GM19452 (cell line): ENCODE results near the gene CACNA2D1.
"Not testable (repeated sequence)": the region's sequence is repeated elsewhere in the genome, so short reads cannot be mapped to it uniquely, and the experiment has no call there.

Source experiments
- ATAC-seq: cut with Tn5 transposase; IDR thresholded peaks from one replicate; pipeline ENCODE4 v1.9.1; 2021; ENCODE audit not compliant: unreplicated experiment

Gene CACNA2D1

DNA sequence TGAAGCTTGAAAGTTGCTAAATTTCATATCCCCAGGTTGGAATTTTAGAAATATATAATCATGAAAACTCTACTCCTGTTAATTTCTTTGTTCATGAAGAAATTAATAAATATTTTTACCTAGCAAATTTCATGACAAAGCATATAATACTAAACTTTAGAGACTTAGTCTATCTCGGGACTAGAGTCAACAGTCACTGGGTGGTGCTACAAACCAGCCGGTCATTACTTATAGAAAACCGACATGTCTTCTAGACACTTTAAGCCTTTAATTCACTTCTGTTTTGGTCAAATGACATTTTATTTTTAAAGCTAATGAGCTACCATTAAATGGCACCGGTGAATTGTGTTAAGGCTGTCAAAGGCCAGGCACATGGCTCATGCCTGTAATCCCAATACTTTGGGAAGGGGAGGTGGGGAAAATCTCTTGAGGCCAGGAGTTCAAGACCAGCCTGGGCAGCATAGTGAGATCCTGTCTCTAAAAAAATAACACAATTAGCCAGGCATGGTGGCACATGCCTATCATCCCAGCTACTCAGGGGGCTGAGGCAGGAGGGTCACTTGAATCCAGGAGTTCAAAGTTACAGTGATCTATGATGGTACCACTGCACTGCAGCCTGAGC is 270.1 kb downstream of the CACNA2D1 start:
- no peak for ATAC-seq

DNA sequence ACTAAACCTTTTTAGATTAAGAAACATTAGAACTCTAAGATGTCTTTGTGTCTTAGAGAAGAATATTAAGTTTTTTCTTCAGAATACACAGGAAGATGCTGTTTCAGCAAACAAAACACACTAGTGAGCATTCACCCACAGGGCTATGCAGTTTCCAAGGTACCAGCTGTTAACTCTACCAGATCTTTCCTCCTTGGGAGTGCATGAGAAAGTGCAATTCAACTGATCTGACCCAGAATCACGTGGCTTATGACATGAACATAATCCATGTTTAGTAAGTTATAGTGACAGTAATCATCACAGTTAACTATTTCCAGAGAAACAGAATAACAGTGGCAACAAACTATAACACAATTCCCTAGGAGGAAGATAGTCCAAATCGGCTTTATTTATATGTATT is 270.7 kb downstream of the CACNA2D1 start:
- no peak for ATAC-seq

DNA sequence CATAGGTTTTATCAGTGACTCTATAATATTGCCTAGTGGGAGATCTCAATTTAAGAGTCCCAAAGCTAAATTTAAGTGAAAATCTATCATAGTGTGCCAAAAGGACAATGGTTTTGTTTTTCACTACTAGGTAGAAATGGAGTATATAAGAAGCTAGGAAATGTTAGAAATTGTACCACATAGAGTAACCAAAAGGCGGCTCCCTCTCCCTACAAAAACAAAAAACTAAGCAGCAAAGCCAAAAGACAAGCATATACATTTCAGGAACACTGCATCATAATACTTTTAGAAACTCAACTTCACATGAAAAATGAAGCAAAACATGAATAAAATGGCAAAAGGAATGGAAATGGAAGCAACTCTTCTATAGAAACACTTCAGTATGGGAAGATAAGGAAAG is 271.6 kb downstream of the CACNA2D1 start:
- no peak for ATAC-seq

DNA sequence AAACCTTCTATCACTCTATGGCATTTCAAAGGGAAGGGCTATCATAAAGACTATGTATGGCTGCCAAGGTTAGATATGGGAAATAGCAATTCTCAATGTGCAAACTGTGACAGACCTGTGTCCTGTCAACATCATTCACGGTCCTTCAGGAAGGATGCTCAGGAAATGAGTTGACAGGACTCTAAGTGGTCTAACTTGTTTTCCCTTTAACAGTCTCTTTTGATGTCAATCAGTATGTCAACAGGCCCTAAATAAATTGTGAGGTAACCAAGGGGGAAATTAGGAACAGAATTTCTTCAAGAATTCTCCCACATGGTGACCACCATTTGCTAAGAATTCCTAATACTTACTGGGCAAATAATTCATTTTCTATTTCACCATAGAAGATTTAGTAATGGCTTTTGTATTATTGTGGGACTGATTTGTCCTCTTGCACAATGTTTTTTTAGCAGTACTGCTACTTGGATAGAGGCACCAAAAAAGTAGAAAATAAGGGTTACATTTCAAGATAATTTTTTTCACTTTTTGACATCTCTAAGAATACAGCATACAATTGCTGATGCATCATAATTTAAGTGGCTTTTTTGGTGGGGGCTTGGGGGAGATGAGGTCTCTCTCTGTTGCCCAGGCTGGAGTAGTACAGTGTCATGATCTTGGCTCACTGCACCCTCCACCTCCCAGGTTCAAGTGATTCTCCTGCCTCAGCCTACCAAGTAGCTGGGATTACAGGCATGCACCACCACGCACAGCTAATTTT is 275.8 kb downstream of the CACNA2D1 start:
- no peak for ATAC-seq

DNA sequence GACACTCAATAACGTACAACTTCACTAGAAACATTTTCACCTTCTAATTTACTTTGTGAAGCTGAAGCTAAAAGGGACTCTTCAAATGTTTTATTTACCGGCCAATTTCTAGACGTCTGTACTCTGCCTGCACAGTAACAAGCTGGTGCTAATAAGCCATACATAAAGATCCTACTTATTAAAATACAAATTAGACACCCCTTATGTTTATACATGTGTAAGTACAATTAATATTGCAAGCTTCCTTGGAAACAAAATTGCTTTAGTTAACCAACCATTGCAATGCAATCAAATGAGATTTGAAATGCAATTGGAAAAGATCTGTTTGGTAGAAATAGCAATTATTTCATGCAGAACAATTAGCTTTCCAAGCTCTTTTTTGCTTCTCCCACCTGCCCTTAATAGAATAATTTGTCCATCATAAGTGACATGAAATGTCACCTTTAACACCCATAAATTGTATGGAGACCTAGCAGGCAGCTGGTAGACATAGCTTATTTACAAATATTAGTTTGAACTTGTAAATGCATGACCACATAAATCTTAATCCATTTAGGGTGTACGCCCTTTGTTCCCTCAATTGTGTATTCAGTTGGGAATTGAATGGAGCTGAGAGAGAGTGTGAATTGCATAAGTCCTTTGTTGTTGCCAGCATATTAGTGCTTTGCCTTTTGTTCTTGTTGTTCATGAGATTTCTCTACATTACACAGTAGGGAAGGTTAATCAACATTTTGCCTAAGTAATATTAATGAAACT is 277.1 kb downstream of the CACNA2D1 start:
- ATAC-seq, result no peak

DNA sequence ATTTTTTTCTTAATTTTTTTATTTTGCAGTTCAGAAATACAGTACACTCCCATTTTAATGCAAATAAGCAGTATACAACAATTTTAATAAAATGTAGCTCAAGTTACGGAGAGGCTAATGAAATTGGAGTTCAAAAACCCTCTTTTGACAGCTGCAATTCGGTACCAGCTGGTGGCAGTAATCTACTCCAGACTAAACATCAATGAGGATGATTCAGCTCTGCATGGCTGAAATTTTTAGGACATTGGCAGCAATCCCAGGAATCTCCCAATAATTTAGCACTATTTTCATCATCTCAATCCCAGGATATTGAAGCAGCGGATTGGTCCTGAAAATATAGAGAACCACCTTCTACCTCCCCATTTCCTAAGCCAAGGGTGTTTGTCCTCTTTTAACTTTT is 278.8 kb downstream of the CACNA2D1 start:
- ATAC-seq, result no peak

DNA sequence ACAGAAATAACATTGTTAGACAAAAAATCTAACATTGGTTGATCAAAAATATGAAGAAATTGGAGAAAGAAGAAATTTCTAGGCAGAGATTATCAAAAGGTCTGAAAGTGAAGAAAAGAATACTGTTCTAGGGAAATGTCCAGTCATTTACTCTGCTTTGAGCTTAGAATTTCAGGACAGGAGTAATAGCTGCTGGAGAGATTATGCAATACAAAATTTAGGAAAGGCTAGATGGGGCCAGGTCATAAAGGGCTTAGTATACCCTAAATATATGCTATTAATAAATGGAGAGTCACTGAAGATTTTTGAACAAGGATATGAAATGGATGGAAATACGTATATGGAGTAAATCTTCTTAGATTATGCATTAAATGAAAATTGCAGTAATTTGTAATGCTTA is 279.2 kb downstream of the CACNA2D1 start:
- no peak for ATAC-seq

DNA sequence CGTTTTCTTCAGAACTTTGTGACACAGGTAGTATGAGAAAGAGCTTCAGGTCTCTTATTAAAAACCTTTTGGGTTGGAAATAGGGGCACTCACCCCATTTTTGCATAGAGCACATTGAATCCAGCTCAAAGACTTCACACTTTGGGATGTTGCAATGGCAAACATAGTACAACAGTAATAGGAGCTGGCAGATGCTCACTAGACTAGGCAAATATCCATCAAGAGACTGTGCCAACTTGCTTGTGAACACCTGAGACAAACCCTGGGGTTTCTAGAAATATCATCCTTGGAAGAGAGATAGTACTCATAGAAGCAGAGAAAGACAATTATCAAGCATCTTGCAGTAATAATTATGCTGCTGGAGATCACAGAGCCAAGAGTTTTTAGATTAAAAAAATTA is 280.0 kb downstream of the CACNA2D1 start:
- ATAC-seq, result no peak

DNA sequence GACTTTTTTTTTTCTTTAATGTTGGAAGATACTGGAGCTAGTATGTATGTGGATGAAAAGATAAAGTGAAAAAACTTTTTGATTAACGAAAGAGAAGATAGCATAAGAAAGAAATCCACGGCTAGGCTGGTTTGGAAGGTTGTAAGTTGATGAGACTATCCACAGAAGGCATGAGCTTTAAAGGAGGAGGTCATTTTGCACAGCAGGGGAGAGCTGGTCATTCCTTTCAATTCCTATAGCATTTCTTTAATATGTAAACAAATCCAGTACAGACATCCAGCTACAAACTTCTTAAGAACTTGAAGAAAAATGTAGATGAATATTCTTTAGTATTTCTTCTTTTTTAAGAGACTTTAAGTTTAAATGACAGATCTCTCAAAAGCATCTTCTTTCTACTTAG is 281.3 kb downstream of the CACNA2D1 start:
- ATAC-seq, result no peak

DNA sequence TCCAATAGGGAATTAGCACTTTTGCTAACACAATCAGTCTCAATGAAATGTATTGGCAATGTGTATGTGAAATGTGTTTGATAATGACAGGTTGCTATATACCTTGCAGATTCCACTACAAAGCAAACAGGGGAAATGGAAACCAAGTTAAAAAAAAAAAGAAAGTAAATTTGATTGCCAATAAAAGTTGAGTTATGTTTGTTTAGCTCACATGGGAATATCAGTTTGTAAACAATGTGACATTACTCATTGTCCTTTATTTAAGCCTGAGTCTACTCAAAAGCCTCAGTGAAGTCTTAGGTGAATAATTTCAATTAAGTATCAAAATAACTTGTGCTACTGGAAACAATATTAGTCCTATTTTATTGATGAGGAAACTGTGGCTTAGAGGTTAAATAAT is 285.2 kb downstream of the CACNA2D1 start:
- ATAC-seq, result no peak

DNA sequence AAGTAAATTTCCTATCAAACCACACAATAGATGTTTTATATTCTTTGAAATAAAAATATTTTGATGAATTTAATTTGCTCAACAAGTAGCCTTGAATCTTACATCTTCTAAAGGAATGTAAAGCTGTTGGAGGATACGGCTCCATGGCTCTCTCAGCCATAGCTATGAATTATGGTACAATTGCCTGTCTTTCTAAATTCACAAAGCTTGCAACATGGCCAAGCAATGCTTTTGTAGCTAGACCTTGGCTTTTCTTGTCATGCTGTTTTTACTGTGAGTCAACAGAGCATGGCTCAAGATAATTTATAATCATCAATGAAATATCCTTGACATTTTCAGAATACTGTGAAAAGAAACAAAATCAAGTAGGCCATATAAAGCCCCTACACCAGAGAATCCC is 286.7 kb downstream of the CACNA2D1 start:
- ATAC-seq, result no peak

DNA sequence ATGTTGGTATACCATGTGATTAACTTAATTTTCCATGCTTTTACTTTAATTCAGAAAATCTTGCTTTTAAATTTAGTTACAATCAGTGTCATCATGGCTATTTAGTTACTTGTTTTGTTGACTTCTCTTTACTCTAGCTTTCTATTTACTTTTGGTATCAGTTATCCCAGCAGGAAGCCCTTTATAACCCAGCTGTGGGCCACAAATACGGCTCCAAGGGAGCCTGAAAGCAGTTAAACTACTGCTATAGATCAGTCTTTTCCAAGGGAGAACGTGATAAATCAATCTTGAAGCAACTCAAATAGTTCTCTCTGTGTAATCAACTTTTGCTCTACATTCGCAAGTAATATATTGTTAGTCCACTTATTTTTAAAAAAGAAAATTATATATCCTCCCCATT is 287.4 kb downstream of the CACNA2D1 start:
- no peak for ATAC-seq

DNA sequence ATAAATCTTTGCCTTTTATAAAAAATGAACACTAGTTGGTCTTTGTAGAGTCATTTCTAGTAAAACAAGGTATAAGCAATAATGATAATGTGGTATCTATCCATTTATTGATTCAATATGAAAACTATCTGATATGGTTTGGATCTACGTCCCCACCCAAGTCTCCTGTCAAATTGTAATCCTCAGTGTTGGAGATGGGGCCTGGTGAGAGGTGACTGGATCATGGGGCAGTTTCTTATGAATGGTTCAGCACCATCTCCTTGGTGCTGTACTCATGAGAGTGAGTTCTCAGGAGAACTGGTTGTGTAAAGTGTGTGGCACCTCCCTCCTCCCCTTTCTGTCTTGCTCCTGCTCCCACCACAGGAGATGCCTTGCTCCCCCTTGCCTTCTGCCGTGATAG is 288.8 kb downstream of the CACNA2D1 start:
- ATAC-seq, result no peak

DNA sequence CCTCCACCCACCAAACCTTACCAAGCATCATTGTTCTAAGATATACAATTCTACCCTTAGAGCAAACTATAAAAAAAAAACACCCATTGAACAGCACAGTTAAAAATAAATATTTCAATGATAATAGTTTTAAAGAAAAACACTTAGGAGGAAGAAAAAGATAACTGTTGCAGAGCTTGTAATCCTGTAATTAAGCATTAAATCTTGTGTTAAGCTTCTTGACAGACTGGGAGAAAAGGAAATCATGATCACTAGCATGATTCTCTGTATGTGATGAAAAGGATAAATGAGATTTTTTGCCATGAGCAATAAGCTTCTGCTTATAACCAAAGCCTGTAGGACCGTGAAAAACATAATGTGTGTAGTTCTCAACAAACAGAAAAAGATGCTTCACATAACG is 289.8 kb downstream of the CACNA2D1 start:
- ATAC-seq, result no peak

DNA sequence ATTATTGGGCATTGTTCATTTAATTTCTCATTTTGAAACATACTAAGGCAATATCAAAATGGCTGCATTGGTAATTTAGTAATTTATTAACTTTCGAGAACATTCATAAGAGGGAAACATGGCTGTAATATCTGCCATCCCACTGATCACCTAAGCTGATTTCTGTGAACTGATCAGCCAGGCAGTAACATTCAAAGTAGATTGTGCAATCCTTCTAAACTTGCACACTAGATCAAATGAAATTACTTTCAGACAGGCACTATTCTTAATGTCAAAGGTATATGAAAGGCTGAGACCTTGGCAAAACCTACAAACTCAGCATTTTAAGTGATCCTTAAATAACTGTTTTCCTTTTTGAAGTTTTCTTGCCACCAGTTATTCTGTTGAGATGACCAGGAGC is 290.7 kb downstream of the CACNA2D1 start:
- ATAC-seq, result no peak

DNA sequence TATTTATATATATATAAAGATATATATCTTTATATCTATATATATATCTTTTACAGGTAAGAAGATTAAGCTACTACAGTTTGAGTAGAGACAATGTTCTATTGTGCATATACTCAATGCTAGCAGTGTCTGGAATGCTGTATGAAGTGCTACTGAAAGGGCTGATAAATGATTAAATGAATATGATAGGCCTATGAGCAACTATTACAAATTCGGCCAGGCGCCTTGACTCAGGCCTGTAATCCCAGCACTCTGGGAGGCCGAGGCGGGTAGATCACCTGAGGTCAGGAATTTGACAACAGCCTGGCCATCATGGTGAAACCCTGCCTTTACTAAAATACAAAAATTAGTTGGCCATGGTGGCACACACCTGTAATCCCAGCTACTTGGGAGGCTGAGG is 297.1 kb downstream of the CACNA2D1 start:
- no peak for ATAC-seq

DNA sequence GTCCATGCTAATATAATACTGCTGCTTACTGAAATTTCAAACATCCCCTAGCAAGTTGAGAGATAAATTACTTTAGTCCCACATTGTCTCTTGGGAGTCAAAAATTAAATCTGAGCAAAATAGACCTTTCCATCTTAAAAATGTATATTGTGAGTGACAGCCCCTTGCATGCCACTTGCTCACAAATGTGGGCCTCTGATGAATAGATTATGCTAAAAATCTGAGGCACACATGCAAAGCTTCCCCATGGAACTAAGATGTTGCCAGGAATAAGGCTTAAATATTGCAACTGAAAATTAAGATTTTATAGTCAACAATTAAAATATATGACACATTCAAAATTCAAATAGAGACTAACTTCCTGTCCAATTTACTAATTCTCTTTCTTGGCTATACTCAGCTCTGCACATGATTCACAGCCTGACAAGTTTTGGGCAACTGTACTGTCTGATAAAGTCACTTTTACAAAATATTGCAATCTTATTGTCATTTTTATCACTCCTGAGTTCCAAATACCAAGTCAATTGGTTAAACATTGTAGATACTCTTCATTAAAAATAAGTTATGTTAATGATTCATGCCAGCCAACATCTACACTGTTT is 301.2 kb downstream of the CACNA2D1 start:
- ATAC-seq, result no peak

DNA sequence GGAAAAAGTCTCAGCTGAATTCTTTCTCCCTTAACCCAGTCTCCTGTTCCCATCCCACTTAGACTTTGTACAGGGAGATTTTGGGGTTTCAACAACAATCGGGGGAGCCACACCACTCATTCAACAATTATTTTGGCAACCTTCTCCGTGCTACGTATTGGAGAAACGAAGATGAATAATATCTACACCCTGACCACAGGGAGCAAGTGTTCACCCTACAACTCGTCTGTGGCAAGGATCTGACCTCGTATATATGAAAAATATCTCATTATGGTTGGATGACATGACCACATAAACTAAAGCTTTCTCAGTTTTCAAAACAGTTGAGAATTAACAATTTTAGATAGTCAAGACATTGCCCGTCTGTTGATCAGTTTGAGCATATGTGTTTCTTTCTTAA is 302.1 kb downstream of the CACNA2D1 start:
- no peak for ATAC-seq

DNA sequence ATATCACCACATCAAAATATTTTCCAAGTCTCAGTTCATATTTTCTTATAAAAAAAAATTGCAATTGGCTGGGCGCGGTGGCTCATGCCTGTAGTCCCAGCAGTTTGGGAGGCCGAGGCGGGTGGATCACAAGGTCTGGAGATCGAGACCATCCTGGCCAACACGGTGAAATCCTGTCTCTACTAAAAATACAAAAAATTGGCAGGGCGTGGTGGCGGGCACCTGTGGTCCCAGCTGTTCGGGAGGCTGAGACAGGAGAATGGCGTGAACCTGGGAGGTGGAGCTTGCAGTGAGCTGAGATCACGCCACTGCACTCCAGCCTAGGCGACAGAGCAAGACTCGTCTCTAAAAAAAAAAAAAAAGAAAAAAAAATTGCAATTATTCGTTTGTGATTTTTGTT is 303.0 kb downstream of the CACNA2D1 start:
- ATAC-seq, result not testable (repeated sequence)

DNA sequence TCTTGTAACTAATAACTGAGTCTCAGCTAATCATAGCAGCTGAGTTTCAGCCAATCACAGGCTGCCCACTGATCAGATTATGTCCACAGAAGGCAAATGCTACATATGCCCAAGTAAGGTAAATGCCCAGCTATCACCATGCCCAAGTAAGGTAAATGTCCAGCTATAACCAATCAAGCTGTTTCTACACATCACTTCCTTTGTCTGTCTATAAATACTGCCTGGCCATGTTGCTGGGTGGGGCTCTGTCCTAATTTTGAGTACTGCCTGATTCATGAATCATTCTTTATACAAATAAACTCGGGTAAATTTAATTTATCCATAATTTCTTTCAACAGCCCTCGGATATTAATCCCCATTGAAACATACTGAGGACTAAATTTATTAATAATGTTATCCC is 312.4 kb downstream of the CACNA2D1 start:
- ATAC-seq, result no peak

DNA sequence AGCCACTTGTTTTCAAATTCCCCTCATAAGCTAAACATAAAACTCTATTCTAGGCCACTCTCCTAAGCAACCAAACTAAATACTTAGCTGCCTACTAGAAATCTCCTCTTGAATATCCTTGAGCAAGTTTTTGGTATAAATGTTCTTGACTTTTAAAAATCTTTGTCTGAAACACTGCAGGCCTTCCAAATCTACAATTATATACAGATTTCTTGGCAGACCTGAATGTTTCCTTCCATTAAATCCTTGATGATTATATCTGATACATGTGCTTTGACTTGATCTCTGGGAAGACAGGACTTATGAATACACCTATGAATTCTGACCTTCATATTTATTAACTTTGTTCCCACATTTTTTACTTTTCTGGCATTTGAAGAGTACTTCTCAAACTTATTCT is 314.5 kb downstream of the CACNA2D1 start:
- ATAC-seq, result no peak

DNA sequence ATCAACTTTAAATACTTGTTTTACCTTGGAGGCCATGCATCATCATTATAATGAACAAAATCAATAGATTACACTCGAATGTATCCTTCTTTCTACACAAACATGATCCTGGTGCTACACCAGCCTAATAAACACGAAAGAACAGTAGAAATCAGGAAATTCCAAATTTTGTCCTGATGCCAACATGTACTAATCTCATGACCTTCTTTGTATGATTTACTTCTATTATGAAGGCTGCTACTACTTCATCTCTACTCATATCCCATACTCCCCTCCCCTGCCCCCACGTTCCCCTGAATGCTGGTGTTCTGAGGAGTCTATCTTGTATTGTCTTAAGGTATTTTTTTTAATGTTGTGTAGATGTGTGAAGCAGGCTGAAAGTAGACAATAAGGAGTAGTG is 315.0 kb downstream of the CACNA2D1 start:
- ATAC-seq, result no peak
